ENCODE measurements around the gene ADAMTS16.
A peak's percentile ranks its signal among the peaks of the same experiment; 100 is the strongest.

Gene ADAMTS16

DNA sequence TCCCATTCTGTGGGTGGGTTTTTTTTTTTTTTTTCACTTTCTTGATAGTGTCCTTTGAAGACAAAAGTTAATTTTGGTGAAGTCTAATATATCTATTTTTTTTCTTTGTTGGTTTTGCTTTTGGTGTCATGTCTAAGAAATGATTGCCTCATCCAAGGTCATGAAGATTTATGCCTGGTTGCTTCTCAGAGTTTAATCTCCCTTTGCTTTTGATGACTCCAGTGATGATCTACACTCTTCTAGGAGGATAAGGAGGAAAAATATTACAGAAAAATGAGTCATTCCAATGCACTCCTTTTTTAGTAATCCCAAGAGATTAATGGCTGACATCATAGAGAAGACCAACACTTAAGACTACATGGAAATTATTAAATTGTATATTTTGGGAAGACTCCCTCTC lies 202.7 kb downstream of the ADAMTS16 start:
- FAIRE-seq (no peak), DNase-seq (ENCODE audit: insufficient read length, low spot score) (no peak)
- TF ChIP-seq POLR2A (IDR thresholded peaks at IDR 0.05; ENCODE audit: low read depth, low read length): no peak

DNA sequence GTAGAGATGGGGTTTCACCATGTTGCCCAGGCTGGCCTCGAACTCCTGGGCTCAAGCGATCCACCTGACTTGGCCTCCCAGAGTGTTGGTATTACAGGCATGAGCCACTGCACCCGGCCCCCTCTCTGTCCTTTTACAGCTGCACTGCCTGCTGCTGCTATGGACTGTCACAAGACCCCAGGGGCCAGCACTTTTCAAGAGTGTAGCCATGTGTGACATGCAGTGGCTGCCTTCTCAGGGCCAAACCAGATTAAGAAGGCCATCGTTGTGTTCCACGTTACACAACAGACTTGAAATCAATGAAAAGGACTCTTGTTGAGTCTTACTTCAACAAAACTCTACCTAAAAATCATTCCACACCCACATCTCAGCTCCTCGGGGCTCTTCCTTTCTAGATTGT lies 203.4 kb downstream of the ADAMTS16 start:
- FAIRE-seq (no peak), DNase-seq (ENCODE audit: insufficient read length, low spot score) (no peak)
- TF ChIP-seq POLR2A (IDR thresholded peaks at IDR 0.05; ENCODE audit: low read depth, low read length): no peak

- DNase-seq (ENCODE audit: insufficient read length, low spot score) (no peak), FAIRE-seq (no peak)
- no peak for TF ChIP-seq POLR2A (IDR thresholded peaks at IDR 0.05; ENCODE audit: low read depth, low read length)
These were observed 204.0 kb downstream of the ADAMTS16 start for GRCh38 chr5:5344051-5344571.

DNA sequence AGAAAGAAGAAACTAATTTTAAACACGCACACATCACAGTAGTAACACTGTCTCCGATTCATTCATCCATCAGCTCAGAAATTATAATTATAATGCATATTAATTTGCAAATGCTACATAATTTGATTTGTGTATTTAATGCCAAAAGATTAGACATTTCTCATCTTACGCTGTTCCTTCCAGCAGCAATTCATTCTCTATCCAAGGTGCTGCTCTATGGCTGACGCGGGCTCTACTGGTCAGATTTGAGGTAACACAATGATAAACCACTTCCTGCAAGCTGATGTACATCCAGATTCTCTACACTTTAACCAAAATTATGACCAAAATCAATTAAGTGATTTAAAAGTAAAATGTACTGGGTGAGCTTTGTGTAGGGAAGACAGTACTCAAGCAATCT lies 204.5 kb downstream of the ADAMTS16 start:
- no peak for TF ChIP-seq POLR2A (IDR thresholded peaks at IDR 0.05; ENCODE audit: low read depth, low read length)
- DNase-seq (ENCODE audit: insufficient read length, low spot score) (no peak), FAIRE-seq (no peak)

DNA sequence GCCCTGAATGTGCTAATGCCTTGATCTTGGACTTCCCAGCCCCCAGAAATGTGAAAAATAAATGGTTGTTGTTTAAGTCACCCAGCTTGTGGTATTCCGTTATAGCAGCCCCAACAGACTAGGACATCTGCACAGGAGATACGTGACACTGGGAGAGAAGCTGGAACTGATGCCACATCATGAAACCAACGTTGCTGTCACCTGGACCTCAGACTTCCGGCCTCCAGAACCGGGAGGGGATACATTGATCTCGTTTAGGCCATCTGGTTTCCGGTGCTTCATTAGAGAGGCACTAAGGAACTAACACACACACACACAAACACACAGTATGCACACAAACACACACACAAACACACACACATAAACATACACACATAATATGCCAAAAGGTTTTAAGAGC lies 207.3 kb downstream of the ADAMTS16 start:
- no peak for FAIRE-seq

GRCh38 chr5:5348135-5348534 lies 208.0 kb downstream of the ADAMTS16 start:
- DNase-seq (ENCODE audit: insufficient read length, low spot score): no peak
- no peak for TF ChIP-seq POLR2A (IDR thresholded peaks at IDR 0.05; ENCODE audit: low read depth, low read length)
- no peak for FAIRE-seq

More for the DNA sequence above, 207.3 kb downstream of the ADAMTS16 start:
- DNase-seq (ENCODE audit: insufficient read length, low spot score): no peak
- no peak for TF ChIP-seq POLR2A (IDR thresholded peaks at IDR 0.05; ENCODE audit: low read depth, low read length)

DNA sequence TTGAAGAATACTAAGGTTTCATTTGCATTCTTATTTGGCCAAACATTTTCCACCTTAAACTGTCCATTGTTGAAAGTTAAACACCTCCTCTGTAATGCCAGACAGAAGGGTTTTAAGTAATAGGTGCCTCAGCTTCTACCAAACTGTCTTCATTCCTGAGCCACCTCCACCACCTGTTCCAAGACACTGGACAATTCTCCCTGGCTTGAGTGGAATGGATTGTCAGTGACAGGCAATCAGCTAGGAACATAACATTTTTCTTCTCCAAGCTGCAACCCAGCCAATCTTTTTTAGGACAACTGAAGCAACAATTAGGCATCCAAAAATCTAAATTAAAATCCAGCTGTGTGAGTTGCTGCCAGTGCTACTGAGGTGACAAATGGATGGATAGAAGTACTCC lies 208.4 kb downstream of the ADAMTS16 start:
- FAIRE-seq (no peak), DNase-seq (ENCODE audit: insufficient read length, low spot score) (no peak)
- TF ChIP-seq POLR2A (IDR thresholded peaks at IDR 0.05; ENCODE audit: low read depth, low read length): no peak

GRCh38 chr5:5350101-5350500 lies 210.0 kb downstream of the ADAMTS16 start:
- TF ChIP-seq POLR2A (IDR thresholded peaks at IDR 0.05; ENCODE audit: low read depth, low read length): no peak
- DNase-seq (ENCODE audit: insufficient read length, low spot score) (peak; percentile 71), FAIRE-seq (peak; percentile 81)

- peak; percentile 31; the same call in 1 of the 2 replicates for TF ChIP-seq POLR2A (IDR thresholded peaks at IDR 0.05; ENCODE audit: low read depth, low read length)
- FAIRE-seq (peak; percentile 78), DNase-seq (ENCODE audit: insufficient read length, low spot score) (peak; percentile 91)
These were observed 211.3 kb downstream of the ADAMTS16 start for GRCh38 chr5:5351288-5351979.

DNA sequence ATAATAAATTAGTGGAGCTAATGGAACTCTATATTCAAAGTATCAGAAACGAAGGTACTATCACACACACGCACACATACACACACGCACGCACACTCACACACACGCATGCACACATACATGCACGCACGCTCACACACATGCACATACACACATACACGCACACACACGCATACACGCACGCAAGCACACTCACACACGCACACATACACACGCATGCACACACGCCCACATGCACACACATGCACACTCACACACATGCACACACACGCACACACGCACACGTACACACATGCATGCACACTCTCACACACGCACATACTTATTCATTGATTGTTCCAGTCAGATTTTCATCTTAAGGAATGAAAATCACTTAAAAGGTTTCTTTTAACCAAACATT lies 212.5 kb downstream of the ADAMTS16 start:
- DNase-seq (ENCODE audit: insufficient read length, low spot score): no peak
- FAIRE-seq: no peak
- TF ChIP-seq POLR2A (IDR thresholded peaks at IDR 0.05; ENCODE audit: low read depth, low read length): no peak

- FAIRE-seq (no peak), DNase-seq (ENCODE audit: insufficient read length, low spot score) (no peak)
- no peak for TF ChIP-seq POLR2A (IDR thresholded peaks at IDR 0.05; ENCODE audit: low read depth, low read length)
These were observed 213.6 kb downstream of the ADAMTS16 start for GRCh38 chr5:5353681-5354080.

DNA sequence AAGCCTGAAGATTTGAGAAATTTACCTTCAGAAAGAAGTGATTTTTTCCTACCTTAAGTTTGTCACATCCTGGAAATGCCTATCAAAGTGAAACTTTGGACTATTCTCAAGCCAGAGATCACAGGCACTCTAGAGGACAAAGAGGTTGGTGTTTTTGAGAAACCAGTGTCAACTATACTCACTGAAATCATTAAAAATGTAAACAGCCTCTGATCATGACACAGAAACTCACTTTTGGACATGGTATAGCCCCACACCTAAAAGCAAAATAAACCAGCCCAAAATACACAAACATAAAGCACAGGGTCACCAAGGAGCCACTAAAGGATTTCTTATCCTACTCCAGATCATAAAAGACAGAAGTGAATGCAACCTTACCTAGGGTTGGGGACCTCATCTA lies 216.6 kb downstream of the ADAMTS16 start:
- TF ChIP-seq POLR2A (IDR thresholded peaks at IDR 0.05; ENCODE audit: low read depth, low read length): no peak
- DNase-seq (ENCODE audit: insufficient read length, low spot score): no peak
- no peak for FAIRE-seq

DNA sequence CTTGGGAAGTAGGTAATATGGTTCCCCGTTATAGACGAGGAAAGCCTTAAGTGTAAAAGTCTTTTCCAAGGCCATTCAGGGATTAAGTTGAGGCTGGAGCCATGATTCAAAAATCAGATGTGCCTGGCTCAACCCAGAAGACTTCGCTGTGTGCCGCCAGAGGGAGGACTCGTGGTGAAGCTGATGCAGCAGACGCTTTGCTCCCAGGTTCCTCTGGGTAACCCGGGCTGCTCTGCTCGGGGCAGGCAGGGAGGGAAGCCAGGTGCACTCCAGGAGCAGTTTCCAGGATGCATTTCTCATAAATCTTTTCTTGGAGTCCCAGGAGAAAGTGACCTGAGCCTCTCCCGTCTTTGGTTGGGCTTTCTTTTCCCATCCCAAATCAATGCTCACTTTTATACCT lies 219.5 kb downstream of the ADAMTS16 start:
- FAIRE-seq (no peak), DNase-seq (ENCODE audit: insufficient read length, low spot score) (no peak)

DNA sequence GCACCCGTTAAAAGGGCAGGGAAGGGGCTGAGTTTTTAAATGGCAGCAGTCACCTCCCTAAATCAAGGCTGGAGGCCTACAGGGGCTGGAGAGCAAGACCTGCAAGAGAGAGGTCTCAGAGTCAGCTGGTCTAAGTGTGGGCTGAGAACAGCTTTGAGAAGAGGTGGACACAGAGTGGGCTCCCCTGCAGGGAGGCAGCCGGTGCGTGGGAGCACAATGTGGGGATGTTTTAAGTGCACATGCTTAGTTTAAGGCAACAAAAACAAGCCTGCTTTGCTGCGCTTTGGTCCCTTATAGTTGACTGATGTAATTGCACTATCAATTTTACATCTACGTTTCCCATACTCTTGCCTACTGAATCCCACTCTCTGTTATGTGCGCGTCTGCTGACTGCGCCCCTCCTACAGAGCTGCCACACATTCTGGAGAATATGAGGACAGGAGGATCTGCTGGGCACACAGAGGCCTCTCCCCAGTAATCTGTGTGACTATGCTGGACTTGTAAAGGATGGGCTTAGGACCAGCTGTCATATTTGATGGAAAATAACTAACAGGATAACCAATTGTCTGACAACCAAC lies 220.3 kb downstream of the ADAMTS16 start:
- no peak for FAIRE-seq
- no peak for TF ChIP-seq POLR2A (IDR thresholded peaks at IDR 0.05; ENCODE audit: low read depth, low read length)
- no peak for DNase-seq (ENCODE audit: insufficient read length, low spot score)

More for the DNA sequence above, 219.5 kb downstream of the ADAMTS16 start:
- no peak for TF ChIP-seq POLR2A (IDR thresholded peaks at IDR 0.05; ENCODE audit: low read depth, low read length)

DNA sequence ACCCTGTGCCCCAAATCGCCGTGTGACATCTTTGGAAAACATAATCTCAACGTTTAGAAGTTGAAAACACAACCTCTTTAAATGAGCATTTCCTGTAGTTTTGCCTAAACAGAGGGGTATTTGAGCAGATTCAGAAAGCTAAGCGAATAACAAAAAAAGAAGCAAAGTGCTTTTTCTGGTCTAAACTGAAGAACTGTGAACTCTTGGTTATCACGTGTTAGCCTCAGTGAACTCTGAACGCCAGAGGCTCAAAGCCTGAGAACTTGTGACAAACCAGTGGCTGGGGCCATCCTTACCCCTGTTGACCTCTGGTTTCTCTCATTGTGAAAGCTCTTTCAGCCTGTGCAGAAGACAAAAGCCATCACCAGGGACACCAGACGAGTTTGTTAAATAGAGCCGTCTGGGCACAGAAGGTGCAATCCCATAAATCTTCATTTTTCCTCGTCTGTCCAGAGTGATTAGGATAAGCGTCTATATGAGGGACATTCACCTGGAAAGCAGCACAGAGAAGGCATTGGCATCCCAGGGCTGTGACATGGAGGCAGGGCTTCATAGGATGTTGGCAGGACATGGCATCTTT lies 220.9 kb downstream of the ADAMTS16 start:
- TF ChIP-seq POLR2A (IDR thresholded peaks at IDR 0.05; ENCODE audit: low read depth, low read length): no peak
- no peak for DNase-seq (ENCODE audit: insufficient read length, low spot score)
- no peak for FAIRE-seq

All from H54 (cell line).